GM19099 (cell line): ENCODE data around the gene STARD5.

Source experiments
- POLR2A ChIP-seq: IDR thresholded peaks from 3 replicates; pipeline ENCODE4 v1.6.1; 2011; ENCODE audit warnings: low read depth; ENCODE audit not compliant: insufficient read length; ENCODE audit errors: extremely low read depth

The STARD5 gene

GRCh38 chr15:81326466-81327212, 2.7 kb upstream of the STARD5 start:
- no peak for TF ChIP-seq POLR2A

- TF ChIP-seq POLR2A, result no peak
Observed at GRCh38 chr15:81323559-81323943, 390 bp downstream of the STARD5 start.

DNA sequence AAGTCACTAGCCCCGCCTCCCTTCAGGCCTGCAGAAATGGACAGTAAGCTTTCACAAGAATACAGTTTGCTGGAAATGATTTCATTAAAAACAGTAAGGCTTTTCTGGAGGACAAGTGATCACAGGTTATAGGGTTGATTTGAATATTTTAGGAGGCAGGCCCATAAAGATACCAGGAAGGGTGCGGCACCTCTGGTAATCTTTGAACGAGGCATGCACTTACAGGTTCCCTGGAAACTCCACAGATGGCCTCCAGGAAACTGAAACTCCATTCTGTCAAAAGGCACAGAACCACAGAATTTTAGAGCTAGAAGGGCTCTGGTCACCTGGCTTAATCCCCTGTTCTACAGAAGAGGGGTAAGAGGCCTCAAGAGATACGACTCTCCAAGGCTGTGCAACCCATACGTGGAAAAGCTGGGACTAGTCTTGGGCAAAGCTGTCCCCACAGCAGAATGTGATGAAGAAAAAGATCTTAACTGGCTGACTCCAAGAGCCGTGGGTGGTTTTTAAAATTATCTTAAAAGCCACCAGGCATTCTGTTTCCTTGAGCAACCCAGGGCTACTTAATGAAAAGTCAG, 1.2 kb downstream of the STARD5 start:
- TF ChIP-seq POLR2A, result no peak

DNA sequence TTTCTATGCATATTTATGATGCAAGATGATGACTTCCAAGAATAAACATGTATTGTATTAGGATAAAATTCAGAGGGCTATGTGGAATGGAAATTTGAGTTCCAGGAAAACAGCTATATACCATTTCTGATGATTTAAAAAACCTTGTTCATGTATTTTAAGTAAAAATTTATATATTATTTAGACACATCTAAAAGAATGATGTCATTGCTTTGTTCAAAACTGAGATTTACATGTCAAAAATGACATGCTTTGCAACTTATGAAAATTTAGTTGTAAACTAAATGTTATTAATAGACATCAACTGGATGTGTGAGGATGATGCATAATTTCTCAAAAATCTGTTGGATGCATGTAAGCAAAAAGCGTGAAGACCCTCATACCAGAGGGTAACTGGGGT, 2.3 kb downstream of the STARD5 start:
- TF ChIP-seq POLR2A, result no peak

DNA sequence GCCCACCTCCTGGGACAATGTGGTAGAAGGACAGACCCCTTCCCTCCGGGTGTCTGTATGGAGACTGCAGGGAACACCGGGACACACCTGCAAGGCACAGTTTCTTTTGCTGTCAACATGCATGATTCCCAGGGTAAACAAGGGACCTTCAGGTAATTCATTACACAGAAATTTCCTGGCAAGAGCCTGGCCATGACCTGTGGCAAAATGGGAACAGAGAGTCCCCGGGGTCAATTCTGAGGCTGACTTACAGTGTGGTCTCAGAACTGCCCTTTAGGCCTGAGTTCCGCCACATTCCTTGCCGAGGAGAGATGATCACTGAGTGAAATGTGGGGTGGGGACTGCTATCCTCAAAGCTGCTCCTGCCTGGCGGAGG, 6.3 kb downstream of the STARD5 start:
- no peak for TF ChIP-seq POLR2A

DNA sequence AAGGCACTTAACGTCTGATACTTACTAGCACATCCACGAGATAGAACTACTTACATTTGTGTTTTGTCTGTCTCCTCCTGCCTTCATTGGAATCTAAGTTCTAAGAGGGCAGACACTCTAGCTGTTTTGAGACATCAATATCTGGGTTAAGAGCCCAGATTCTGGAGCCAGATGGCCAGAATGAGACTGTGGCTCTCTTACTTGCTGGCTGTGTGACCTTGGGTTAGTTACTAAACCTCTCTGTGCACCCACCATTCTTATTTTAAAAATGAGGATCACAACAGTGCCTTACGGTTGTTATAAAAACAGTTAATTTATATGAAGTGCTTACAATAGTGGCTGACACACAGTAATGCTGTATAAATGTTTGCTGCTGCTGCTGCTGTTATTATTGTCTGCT, 7.7 kb downstream of the STARD5 start:
- TF ChIP-seq POLR2A, result no peak

DNA sequence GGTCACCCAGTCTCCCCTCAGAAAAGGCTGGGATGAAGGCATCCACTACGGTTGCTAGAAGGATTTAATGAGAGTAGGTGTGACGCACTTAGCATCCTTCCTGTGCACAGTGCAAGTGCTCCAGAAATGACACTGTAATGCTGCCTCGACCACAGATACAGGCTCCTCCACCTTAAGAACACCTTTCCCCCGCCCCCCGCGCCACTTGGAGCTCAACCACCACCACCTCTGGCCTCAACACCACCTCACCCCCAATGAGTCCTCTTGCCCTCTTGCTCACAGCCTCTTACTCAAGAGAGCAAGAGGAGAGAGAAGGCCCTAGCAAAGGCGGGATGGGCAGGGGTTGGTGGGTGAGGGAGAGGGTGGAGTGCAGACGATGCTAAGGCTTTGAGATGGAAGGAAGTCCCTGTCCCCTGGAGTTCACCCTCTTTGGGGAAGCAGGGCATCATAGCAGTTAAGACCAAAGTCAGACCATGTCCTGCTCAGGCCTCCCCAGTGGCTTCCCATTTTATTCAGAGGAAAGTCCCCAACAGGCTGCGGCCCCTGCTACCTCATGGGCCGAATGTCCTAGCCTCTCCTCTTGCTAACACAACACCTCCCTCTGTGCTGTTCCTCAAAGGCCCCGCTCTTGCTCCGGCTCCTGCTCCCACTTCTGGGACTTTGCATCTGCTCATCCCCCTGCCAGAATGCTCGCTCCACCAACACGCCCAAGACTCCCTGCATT, 8.3 kb downstream of the STARD5 start:
- no peak for TF ChIP-seq POLR2A

DNA sequence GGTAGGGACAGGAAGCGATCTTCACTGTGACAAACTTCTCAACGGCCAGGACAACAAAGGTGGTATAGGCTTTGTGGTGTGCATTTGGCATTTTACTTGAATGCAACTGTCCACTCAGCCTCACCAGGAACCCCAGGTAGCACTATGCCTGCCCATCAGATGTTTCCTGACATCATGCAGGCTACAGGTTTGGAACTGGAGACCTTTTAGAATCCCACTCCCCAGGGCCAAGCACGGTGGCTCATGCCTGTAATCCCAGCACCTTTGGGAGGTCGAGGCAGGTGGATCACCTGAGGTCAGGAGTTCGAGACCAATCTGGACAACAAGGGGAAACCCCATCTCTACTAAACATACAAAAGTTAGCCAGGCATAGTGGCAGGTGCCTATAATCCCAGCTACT, 9.6 kb downstream of the STARD5 start:
- no peak for TF ChIP-seq POLR2A

DNA sequence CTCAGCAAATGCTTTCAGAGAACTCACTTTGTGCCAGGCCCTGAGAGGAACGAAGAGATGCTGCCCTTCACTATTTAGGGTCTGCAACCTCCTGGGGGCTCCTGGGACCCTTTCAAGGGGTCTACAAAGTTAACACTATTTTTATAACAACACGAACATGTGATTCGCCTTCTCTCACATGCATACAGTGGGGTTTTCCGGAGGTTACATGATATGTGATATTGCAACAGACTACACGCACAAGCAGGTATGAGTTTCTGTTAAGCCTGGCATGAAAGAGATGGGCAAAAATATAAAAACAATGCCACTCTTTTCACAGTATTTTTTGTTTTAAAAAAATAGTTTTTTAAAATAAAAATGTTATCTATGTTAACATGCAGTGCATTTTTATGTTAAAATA, 10.3 kb downstream of the STARD5 start:
- no peak for TF ChIP-seq POLR2A

DNA sequence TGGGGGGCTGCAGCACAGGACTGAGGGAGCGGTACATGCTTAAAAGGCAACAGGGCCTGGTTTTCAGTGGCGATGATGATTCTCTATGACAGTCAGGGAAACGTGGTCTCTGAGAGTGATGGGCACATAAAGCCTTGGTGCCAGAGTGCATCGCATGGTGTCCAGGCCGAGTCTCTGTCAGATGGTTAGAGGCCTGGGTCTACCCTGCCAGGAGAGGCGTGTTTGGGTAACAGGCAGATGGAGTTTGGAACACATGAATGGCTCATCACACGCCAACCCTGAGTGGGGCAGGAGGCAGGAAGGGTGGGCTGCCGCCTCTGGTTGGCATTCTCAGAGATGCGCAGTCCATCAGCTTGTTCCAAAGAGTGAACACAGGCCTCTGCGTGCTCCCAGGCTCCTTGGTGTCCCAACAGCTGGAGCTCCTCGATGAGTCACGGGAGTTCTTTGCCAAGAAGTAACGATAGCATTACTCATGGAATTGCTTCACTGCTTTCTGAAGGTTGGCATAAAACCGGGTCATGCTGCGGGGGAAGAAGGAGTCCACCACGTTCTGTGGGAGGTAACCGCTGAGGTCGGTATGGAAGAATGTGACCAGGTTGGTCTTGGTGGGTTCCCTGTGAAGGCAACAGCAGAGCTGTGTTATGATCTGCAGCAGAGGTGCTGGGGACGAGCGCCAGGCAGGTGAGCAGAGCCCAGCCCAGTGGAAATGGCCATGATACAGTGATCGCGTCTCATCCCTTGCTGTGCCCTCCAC, 11.0 kb downstream of the STARD5 start:
- TF ChIP-seq POLR2A, result no peak

GRCh38 chr15:81311752-81312464, 12.0 kb downstream of the STARD5 start:
- TF ChIP-seq POLR2A, result no peak

DNA sequence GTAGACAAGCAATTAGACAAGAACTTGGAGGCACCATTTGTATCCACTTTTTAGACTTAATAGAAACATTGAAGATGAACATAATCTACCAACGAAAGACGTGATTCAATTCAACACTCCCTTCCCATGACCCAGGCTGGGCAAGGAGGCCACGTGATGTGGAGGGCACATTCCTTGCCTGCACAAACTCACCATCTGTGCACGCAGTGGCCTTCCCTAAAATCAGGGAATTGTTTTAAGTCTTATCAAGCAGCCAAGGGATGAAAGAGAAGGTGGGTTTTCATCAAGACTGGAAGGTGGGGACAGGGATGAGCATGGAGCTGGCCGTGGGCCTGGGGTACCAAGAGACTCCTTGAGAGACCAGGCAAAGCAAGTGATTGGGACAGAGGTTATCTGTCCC, 13.5 kb downstream of the STARD5 start:
- TF ChIP-seq POLR2A, result no peak

- no peak for TF ChIP-seq POLR2A
Observed at GRCh38 chr15:81309647-81310450, 14.1 kb downstream of the STARD5 start.

- TF ChIP-seq POLR2A, result no peak
Observed at GRCh38 chr15:81308260-81308659, 15.7 kb downstream of the STARD5 start.
